Progenitor cell of endocrine pancreas (in vitro differentiated cells): ENCODE data around the gene SLCO2B1. TPM values are rescaled to one million over a fixed set of nuclear protein-coding genes. Genes with fewer than 3 reads are reported as not detected.

Experiments used
- DNase-seq: peaks from one replicate; pipeline ENCODE4 v3.0.0; 2021; ENCODE audit warnings: low spot score; ENCODE audit not compliant: unreplicated experiment
- H3K27ac Mint-ChIP-seq: 2 replicates; pipeline ENCODE4 v1.8.0; 2021; ENCODE audit warnings: mild to moderate bottlenecking, moderate library complexity, mixed read lengths
- H3K27me3 Mint-ChIP-seq: 2 replicates; pipeline ENCODE4 v1.8.0; 2021; ENCODE audit warnings: mixed read lengths
- H3K36me3 Mint-ChIP-seq: 2 replicates; pipeline ENCODE4 v1.8.0; 2022; ENCODE audit warnings: mixed read lengths; ENCODE audit not compliant: insufficient read depth
- H3K4me1 Mint-ChIP-seq: 2 replicates; pipeline ENCODE4 v1.8.0; 2021; ENCODE audit warnings: low read depth, mixed read lengths
- H3K4me3 Mint-ChIP-seq: 2 replicates; pipeline ENCODE4 v1.8.0; 2021; ENCODE audit warnings: low read depth, mild to moderate bottlenecking, moderate library complexity, mixed read lengths
- H3K9me3 Mint-ChIP-seq: 2 replicates; pipeline ENCODE4 v1.8.0; 2021; ENCODE audit warnings: low read depth, mixed read lengths
- CTCF ChIP-seq: fragments of 200-600 bp; sonication (generic); IDR thresholded peaks from one replicate; pipeline ENCODE4 v1.5.0; 2021; ENCODE audit warnings: antibody characterized with exemption, mild to moderate bottlenecking; ENCODE audit not compliant: unreplicated experiment
- total RNA-seq: library from RNA; stranded (reverse); gene quantifications from 2 replicates; pipeline ENCODE4 v1.2.1, GENCODE V29; 2021

The SLCO2B1 gene
- total RNA-seq, 1 donor from 2014 or later = 6.6 TPM

GRCh38 chr11:75107187-75107586, 43.7 kb upstream of the SLCO2B1 start:
- Mint-ChIP-seq H3K4me3 (no peak overlapping the region), H3K27me3 (no peaks in the 10 kb centered on the region), H3K4me1 (no peaks in the 10 kb centered on the region), H3K27ac (no peak overlapping the region), H3K9me3 (peaks cover 9% of the 10 kb centered on the region), H3K36me3 (no peaks in the 10 kb centered on the region)
- no peak for DNase-seq
- TF ChIP-seq CTCF = no peak

GRCh38 chr11:75112200-75112599, 38.7 kb upstream of the SLCO2B1 start:
- TF ChIP-seq CTCF = no peak
- Mint-ChIP-seq H3K4me1 (no peaks in the 10 kb centered on the region), H3K9me3 (peaks cover 25% of the 10 kb centered on the region), H3K27ac (no peak overlapping the region), H3K36me3 (no peaks in the 10 kb centered on the region), H3K4me3 (no peak overlapping the region), H3K27me3 (no peaks in the 10 kb centered on the region)
- no peak for DNase-seq

- H3K9me3 Mint-ChIP-seq = peaks cover 25% of the 10 kb centered on the region
- no peak overlapping the region for H3K4me3 Mint-ChIP-seq
- no peaks in the 10 kb centered on the region for H3K4me1 Mint-ChIP-seq
- no peak for DNase-seq
- no peaks in the 10 kb centered on the region for H3K36me3 Mint-ChIP-seq
- H3K27me3 Mint-ChIP-seq = no peaks in the 10 kb centered on the region
- no peak overlapping the region for H3K27ac Mint-ChIP-seq
- TF ChIP-seq CTCF = no peak
Observed at GRCh38 chr11:75113030-75113429, 37.9 kb upstream of the SLCO2B1 start.

GRCh38 chr11:75114465-75114864, 36.4 kb upstream of the SLCO2B1 start:
- Mint-ChIP-seq H3K36me3 (no peaks in the 10 kb centered on the region), H3K9me3 (peaks cover 25% of the 10 kb centered on the region), H3K27me3 (no peaks in the 10 kb centered on the region), H3K4me3 (no peak overlapping the region), H3K4me1 (no peaks in the 10 kb centered on the region), H3K27ac (no peak overlapping the region)
- no peak for DNase-seq
- TF ChIP-seq CTCF = no peak

- H3K27ac Mint-ChIP-seq = no peak overlapping the region
Observed at GRCh38 chr11:75118577-75118976, 32.3 kb upstream of the SLCO2B1 start.

More at GRCh38 chr11:75118577-75118976, 32.3 kb upstream of the SLCO2B1 start:
- Mint-ChIP-seq H3K9me3 (peaks cover 14% of the 10 kb centered on the region), H3K27me3 (peaks cover 3% of the 10 kb centered on the region), H3K36me3 (no peaks in the 10 kb centered on the region), H3K4me3 (no peak overlapping the region), H3K4me1 (no peaks in the 10 kb centered on the region)
- TF ChIP-seq CTCF = no peak
- no peak for DNase-seq
